NCI-H748 (cell line): ENCODE results near the gene HPCAL1.
"Not testable (repeated sequence)": the region's sequence is repeated elsewhere in the genome, so short reads cannot be mapped to it uniquely, and the experiment has no call there.

Experiments
- DNase-seq: peaks from one replicate; lab custom pipeline; 2025; ENCODE audit not compliant: unreplicated experiment; lab: John Stamatoyannopoulos, UW

Gene HPCAL1

GRCh38 chr2:10435820-10436204 is 133.1 kb downstream of the HPCAL1 start:
- no peak for DNase-seq

GRCh38 chr2:10436583-10437110 is 133.9 kb downstream of the HPCAL1 start:
- no peak for DNase-seq

- DNase-seq: no peak
These were observed 135.1 kb downstream of the HPCAL1 start for GRCh38 chr2:10437806-10438205.

- DNase-seq: no peak
These were observed 136.0 kb downstream of the HPCAL1 start for GRCh38 chr2:10438688-10439087.

- DNase-seq: no peak
These were observed 136.6 kb downstream of the HPCAL1 start for GRCh38 chr2:10439185-10439879.

GRCh38 chr2:10439971-10440370 is 137.3 kb downstream of the HPCAL1 start:
- no peak for DNase-seq

- DNase-seq: no peak
These were observed 138.0 kb downstream of the HPCAL1 start for GRCh38 chr2:10440736-10441135.

GRCh38 chr2:10441948-10442347 is 139.2 kb downstream of the HPCAL1 start:
- DNase-seq: no peak

- DNase-seq: not testable (repeated sequence)
These were observed 139.9 kb downstream of the HPCAL1 start for GRCh38 chr2:10442469-10443126.

- no peak for DNase-seq
These were observed 141.8 kb downstream of the HPCAL1 start for GRCh38 chr2:10444463-10444862.

- no peak for DNase-seq
These were observed 143.9 kb downstream of the HPCAL1 start for GRCh38 chr2:10446631-10447030.

GRCh38 chr2:10447300-10447894 is 144.7 kb downstream of the HPCAL1 start:
- peak; percentile 64 for DNase-seq

GRCh38 chr2:10447895-10448575 is 145.3 kb downstream of the HPCAL1 start, which contains the start of gene ODC1:
Gene ODC1, minus strand, starts transcription at chr2:10448327. Its CDS starts 3,295 bp downstream, at chr2:10445032.
- DNase-seq: peak; percentile 97

- peak; percentile 97 for DNase-seq
These were observed 146.1 kb downstream of the HPCAL1 start for GRCh38 chr2:10448576-10449485.

- DNase-seq: no peak
These were observed 146.8 kb downstream of the HPCAL1 start for GRCh38 chr2:10449486-10449831.

- DNase-seq: no peak
These were observed 147.4 kb downstream of the HPCAL1 start for GRCh38 chr2:10449838-10450691.

GRCh38 chr2:10451819-10452218 is 149.1 kb downstream of the HPCAL1 start:
- DNase-seq: no peak

GRCh38 chr2:10452312-10452711 is 149.6 kb downstream of the HPCAL1 start:
- DNase-seq: no peak
